Epithelial cell of prostate (primary cell): ENCODE results near the gene NUP210.
A peak's percentile ranks its signal among the peaks of the same experiment; 100 is the strongest.

Experiments
- DNase-seq: peaks from one replicate; pipeline ENCODE4 v3.0.0-alpha.2; 2011; ENCODE audit warnings: low read depth, low spot score
- H3K27ac ChIP-seq: fragments of 450-650 bp; 2 replicates; pipeline ENCODE4 v1.5.1; 2017; ENCODE audit warnings: mild to moderate bottlenecking

The NUP210 gene

GRCh38 chr3:13280811-13281506 is 139.2 kb downstream of the NUP210 start:
- no peak for DNase-seq
- no peak overlapping the region for H3K27ac ChIP-seq

DNA sequence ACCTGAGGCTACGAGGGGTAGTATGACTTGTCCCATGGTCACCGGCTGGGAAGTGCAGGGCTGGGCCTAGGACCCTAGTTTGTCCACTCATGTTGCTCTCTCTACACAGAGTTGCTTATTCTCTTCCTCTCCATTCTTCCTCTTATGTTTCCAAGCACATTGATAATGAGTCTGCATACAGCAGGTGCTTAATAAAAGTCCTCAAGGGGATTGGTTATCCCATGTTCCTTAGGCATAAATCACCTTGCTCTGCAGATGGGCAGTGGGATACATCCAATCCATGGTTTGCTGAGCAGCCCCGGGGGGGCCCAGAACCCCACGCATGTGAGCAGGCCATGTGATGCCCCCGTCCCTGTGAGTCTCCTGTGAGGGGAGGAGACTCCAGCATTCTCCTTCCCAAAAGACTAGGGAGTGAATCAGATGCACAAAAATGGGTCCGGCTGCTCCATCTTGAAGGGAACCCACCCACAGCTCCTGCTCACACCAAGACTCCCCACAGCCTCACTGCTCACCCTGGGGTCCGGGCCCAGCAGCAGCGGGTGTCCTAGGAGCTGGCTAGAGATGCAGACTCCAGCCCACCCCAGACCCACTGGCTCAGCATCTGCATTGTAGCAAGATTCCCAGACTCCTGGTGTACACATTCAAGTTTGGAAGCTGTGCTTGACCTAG is 139.9 kb downstream of the NUP210 start:
- DNase-seq, result no peak
- H3K27ac ChIP-seq, result no peak overlapping the region

GRCh38 chr3:13279532-13279910 is 140.6 kb downstream of the NUP210 start:
- DNase-seq, result no peak
- H3K27ac ChIP-seq, result no peak overlapping the region

GRCh38 chr3:13278783-13279531 is 141.2 kb downstream of the NUP210 start:
- DNase-seq, result no peak
- no peak overlapping the region for H3K27ac ChIP-seq

DNA sequence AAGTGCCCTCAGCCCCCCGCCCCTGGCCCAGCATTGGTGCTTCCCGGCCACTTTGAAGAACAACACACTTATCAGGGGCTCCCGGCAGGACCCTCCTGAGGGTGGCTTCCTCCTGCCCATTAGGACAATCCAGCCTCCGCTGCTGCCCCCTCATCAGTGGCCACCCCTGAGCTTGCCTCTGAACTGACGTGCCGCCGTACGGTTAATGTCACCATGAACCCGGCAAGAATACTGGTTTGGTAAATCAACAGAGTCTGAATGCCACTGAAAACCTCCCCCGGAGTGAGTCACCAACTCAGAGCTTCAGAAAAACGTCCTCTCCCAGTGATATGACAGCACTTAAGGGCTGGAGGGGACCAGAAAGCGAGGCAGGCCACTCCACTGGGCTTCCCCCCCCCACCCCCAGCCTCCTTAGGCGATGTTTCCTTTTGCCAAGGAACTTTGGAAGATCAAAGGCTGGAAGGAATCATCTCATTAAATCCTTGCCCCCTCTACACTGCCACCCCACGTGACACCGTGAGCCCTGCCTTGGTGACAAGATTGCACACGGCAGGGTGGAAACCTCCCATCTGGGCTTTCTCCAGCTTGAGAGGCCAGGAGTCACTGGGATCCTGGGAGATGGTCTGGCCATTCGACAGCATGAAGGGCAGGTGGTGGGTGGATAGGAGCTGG is 142.1 kb downstream of the NUP210 start:
- H3K27ac ChIP-seq, result no peak overlapping the region
- peak; percentile 2 for DNase-seq

DNA sequence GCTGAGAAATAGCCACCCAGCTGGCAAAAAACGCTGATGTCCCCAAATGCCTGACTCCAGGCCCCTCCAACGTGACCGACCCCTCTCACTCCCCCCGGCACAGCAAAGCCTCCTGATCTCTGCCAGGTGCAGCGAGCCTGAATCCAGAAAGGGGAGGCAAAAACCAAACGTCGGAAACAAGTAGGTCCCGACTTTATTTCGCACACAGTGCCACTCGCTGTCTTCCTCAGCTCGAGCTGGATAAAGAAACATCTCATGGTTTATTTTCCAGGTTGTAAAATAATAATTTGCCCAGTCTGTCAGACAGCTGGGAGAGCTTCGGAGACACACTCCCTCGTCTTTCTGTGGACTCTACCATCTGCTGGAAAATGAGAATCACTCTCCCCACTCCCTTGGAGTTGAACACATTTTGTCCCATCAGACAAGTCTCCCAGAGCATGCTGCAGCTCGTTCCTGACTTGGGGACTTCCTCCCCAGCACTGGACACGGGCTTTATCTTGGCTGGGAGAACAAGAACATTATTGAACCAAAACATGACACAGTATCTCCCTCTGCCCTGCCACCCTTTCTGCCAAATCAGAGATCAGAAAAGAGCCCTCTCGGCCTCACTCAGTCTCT is 142.8 kb downstream of the NUP210 start:
- no peak overlapping the region for H3K27ac ChIP-seq
- no peak for DNase-seq

DNA sequence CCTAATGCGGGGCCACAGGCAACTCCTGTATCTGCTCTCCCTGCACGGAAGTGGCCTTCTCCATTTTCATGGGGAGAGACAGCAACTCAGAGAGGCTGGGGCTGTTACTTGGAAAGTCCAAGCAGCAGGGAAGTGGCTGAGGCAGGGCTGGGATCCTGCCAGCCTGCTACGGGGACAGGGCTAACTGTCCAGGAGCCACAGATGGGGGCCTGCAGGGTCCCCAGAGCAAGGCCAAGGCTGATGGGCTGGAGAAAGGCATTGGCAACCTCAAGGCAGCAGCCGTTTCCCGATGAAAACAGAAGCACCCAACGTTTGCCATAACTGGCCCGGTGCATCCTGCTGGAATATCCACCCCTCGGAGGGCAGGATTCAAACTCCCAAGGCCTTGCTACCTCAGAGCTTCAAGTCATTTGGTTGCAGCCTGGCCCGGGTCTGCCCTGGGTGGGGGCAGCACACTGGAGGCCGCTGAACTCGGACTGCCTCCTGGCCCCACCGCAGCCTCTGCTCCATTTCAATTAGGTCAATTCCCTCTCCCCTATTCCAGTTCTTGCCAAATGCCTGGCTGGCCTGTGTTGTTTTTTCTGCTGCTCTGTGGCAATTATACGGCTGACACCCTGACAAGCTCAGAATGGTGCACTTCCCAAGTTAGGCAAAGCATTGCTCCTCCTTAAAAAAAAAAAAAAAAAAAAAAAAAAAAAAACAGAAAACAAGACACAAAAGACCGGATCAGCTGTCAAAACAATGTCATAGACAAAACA is 143.5 kb downstream of the NUP210 start:
- no peak for DNase-seq
- H3K27ac ChIP-seq, result no peak overlapping the region

DNA sequence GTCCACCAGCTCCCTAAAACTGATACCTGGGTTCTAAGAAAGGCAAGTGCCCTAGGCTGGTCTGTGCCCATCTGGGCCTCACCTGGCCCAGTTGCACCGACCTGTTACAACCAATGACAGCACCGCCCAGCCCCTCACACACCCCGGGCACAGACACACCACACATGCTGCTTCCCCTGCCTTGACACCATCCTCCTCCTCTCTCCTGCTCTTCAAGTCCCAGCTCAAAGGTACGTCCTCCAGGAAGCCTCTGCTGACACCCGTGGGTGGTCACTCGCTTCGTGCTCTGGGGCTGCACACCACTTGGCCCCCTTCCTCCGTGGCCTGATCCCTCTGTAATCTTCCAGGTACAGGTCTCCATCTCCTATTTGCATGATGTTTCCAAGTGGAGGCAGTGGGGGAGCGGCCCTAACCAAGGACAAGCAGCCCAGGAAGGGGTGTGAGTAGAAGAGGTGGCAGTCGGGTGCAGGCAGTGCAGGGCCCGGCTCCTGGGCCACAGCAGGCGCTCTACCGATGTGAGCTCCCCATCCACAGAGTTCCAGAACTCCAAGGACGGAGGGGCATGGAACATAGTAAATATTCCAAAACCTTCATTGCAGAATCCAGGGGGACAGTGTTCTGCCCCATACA is 144.6 kb downstream of the NUP210 start:
- no peak overlapping the region for H3K27ac ChIP-seq
- no peak for DNase-seq

DNA sequence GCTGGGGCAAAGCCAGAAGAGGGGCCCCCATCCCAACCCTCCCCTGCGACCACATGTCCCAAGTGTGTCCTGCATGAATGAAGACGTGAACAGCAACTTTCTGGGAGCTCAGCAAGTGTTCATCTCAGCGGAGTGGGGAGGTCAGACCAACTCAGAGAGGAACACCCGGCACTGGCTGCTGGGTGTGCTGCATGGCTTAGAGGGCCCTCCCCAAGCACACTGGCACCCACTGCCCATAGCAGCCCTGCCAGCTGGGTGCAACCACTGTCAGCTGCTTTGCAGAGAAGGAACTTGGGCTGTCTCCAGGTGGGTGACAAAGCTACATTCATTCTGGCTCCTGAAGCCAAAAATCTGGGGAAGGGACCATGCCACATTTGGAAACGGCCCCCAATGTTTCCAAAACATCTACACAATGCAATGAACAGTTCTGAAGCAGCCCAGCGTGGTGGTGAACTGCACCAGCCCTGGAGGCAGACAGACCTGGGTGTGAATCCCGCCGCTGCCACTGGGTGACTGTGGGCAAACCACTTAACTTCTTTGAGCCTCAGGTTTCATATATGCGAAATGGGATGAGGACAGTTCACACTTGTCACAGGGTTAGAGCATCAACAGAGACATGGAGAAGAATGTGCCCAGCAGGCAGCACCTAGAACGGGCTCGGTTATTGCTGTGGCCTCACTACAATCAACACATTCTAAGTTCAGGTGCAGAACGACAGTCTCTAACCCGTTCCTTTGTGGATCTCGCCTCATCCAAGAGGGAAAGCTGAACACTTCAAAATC is 145.4 kb downstream of the NUP210 start:
- no peak overlapping the region for H3K27ac ChIP-seq
- no peak for DNase-seq

DNA sequence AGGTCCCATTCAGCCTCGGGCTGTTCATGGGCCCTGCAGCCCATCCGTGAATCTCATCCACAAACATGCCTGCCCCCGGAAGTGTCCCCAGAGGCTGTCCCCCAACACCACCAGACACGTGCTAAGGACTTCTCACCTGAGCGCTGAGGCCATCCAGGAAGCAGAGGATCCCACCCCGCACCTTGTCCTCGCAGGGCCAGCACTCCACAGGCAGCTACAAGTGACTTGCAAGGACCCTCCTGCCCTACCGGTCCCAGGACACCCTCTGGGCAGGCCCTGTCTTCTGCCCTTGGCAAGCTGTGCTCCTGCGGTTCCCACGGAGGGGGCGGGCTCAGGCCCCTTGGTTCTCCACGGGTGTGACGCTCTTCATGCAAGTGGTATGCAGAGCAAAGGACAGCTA is 146.0 kb downstream of the NUP210 start:
- no peak overlapping the region for H3K27ac ChIP-seq
- DNase-seq, result no peak

GRCh38 chr3:13273604-13274105 is 146.5 kb downstream of the NUP210 start:
- no peak for DNase-seq
- no peak overlapping the region for H3K27ac ChIP-seq

DNA sequence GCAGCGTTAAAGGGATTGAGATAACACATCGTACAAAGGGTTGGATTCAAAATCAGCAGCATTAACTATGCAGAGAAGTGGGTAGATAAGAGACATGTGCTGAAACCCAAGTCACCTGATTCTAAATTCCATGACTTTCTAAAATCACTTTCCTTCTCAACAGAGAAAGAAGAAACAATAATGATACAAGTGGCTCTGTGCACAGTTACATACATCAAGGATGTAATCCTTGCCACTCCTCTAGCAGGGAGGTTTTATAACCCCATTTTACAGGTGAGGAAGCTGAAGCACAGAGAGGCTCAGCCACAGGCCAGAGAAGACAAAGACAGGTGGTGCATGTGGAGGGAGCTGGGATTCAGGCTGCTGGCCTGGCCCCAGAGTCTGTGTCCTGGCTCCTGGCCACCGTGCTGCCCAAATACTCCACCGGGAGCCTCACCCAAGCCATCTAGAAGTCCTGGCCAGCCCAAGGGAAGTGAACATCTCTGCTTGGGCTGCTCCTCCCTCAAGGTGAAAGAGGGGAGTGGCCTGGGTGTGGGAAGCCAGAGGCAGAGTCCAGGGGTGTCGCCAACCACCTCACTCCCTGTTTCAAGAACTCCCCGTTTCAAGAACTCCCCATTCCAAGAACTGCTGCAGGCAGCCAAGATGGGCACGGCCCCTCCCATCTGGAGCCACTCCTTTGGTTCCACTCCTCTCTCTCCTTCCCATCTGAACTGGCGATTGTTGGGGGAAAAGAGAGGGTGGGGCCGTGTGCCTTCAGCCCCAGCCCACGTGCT is 147.1 kb downstream of the NUP210 start:
- H3K27ac ChIP-seq, result no peak overlapping the region
- DNase-seq, result no peak

DNA sequence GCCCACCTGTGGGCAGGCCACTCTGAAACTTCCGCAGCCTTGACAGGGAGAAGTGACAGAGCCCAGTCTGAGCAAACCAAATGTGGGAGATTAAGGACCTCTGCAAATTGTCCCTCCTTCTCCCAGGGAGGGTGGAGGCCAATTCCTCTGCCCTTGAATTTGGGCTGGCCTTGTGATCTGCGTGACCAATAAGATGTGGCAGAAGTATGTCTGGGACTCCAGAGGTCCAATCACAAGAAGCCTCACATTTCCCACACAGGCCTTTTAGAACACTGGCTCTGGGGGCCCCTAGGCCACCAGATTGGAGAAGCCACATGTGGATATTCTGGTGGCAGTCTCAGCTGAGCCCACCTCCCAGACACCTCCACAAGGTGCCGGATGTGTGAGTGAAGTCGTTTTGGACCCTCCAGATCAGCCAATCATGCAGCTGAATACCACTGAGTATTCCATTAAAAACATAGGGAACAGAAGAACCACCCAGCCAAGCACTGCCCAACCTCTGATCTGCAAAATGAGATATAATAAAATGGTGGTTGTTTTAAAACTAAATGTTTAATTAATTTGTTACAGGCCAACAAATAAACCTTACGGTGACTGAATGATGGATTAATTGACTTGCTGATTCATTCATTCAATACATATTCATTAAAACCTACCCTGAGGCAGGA is 150.3 kb downstream of the NUP210 start:
- H3K27ac ChIP-seq, result no peak overlapping the region
- no peak for DNase-seq

GRCh38 chr3:13268961-13269441 is 151.1 kb downstream of the NUP210 start:
- DNase-seq, result no peak

DNA sequence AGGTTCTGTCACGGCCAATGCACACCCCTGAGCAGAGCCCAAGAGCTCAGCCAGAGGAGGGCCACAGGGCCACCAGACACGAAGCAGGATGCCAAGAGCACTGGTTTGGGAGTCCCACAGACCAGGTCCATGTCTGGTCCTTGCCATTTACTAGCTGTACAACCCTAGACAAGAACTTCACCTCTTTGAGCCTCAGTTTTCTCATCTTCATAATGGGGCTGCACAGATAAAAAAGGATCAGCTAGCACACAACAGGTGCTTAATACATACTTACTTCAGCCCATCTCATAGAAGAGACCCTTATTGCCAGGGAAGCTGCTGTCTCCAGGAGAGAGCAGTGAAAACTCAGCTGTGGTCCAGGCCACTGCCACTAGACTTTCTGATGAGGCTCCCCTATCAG is 152.0 kb downstream of the NUP210 start:
- no peak for DNase-seq
- no peak overlapping the region for H3K27ac ChIP-seq

More at GRCh38 chr3:13268961-13269441, 151.1 kb downstream of the NUP210 start:
- no peak overlapping the region for H3K27ac ChIP-seq

GRCh38 chr3:13266651-13267362 is 153.3 kb downstream of the NUP210 start:
- no peak overlapping the region for H3K27ac ChIP-seq
- DNase-seq, result no peak
